ENCODE results near the gene CDH4.

GRCh38 chr20:61528591-61528990 is 276.5 kb downstream of the CDH4 start:
- TF ChIP-seq CTCF (IDR thresholded peaks at IDR 0.05; ENCODE audit: control extremely low read depth in 1 of 3, insufficient read depth in 1 of 3, low read depth in 1 of 3, low read length in 3 of 3) (no peak), CHD1 (IDR thresholded peaks at IDR 0.05; ENCODE audit: low read depth, low read length) (no peak), ZNF274 (IDR thresholded peaks at IDR 0.05; ENCODE audit: borderline replicate concordance, extremely low read depth, low read length) (no peak), USF2 (IDR thresholded peaks at IDR 0.05; ENCODE audit: low read length) (no peak), FOSL1 (IDR thresholded peaks at IDR 0.05; ENCODE audit: insufficient read depth, low read depth, low read length) (no peak), POLR2A (IDR thresholded peaks at IDR 0.05; ENCODE audit: control extremely low read depth in 1 of 2, low read depth in 2 of 2, low read length in 2 of 2) (no peak), POLR2AphosphoS5 (IDR thresholded peaks at IDR 0.05; ENCODE audit: low read depth, low read length) (no peak), SIX5 (IDR thresholded peaks at IDR 0.05; ENCODE audit: low read depth, low read length) (no peak), JUND (IDR thresholded peaks at IDR 0.05; ENCODE audit: low read length) (no peak), CHD2 (IDR thresholded peaks at IDR 0.05; ENCODE audit: low read length) (no peak), GTF2F1 (IDR thresholded peaks at IDR 0.05; ENCODE audit: borderline replicate concordance, low read depth, low read length) (no peak), MAX (IDR thresholded peaks at IDR 0.05) (no peak), SP1 (IDR thresholded peaks at IDR 0.05; ENCODE audit: low read depth, low read length) (no peak)
- TF ChIP-seq, protein P1, sequence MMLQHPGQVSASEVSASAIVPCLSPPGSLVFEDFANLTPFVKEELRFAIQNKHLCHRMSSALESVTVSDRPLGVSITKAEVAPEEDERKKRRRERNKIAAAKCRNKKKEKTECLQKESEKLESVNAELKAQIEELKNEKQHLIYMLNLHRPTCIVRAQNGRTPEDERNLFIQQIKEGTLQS (IDR thresholded peaks at IDR 0.05; ENCODE audit: insufficient read depth, low read depth, low read length), result no peak

Data from H1 (cell line).